CD4-positive, alpha-beta T cell (primary cell): ENCODE data around the gene IL17F. TPM values are rescaled to one million over a fixed set of nuclear protein-coding genes. Genes with fewer than 3 reads are reported as not detected.

Source experiments
- ATAC-seq: fragments of 200-7000 bp; cut with Tn5 transposase; one replicate; pipeline ENCODE4 v1.10.0; 2022; ENCODE audit warnings: mild to moderate bottlenecking; ENCODE audit not compliant: poor library complexity
- CTCF ChIA-PET: fragments of 350-600 bp; sonication (Branson Sonifier 250); formaldehyde crosslinking; loops from one replicate; lab custom pipeline; 2021; ENCODE audit warnings: antibody characterized with exemption, inconsistent platforms; lab: Charles Lee
- POLR2A ChIA-PET: fragments of 350-600 bp; sonication (Branson Sonifier 250); formaldehyde crosslinking; loops from one replicate; lab custom pipeline; 2021; ENCODE audit warnings: antibody characterized with exemption, inconsistent platforms; lab: Charles Lee
- DNase-seq, 14 experiments: peaks; one replicate each; pipeline ENCODE4 v3.0.0-alpha.2; 2013 to 2020; ENCODE audit warnings: mixed read lengths in 2 of 14
- H3K27ac ChIP-seq, 2 donors: one replicate each; pipeline versions ENCODE4 v1.5.1 to v1.7.0; 2013; ENCODE audit warnings: low read length in 2 of 2, low read depth in 1 of 2, mild to moderate bottlenecking in 1 of 2
- H3K27me3 ChIP-seq, 2 experiments: 1 replicate in 1 of 2; 2 replicates in 1 of 2; pipeline versions ENCODE4 v1.6.1 to v1.7.0; 2013; ENCODE audit warnings: low read length in 2 of 2, control low read depth in 1 of 2, mild to moderate bottlenecking in 1 of 2, moderate library complexity in 1 of 2; ENCODE audit not compliant: insufficient read depth in 2 of 2, control insufficient read depth in 1 of 2
- H3K36me3 ChIP-seq: one replicate; pipeline ENCODE4 v1.6.1; 2013; ENCODE audit warnings: low read length, control low read depth; ENCODE audit not compliant: insufficient read depth
- H3K4me1 ChIP-seq: one replicate; pipeline ENCODE4 v1.6.1; 2013; ENCODE audit warnings: low read length, control low read depth; ENCODE audit not compliant: insufficient read depth
- H3K4me3 ChIP-seq: one replicate; pipeline ENCODE4 v1.5.1; 2013; ENCODE audit warnings: mild to moderate bottlenecking, low read length, moderate library complexity
- H3K9me3 ChIP-seq, 2 experiments: 1 replicate in 1 of 2; 2 replicates in 1 of 2; pipeline versions ENCODE4 v1.6.1 to v1.7.0; 2013; ENCODE audit warnings: low read length in 2 of 2, mild to moderate bottlenecking in 2 of 2, control low read depth in 1 of 2, moderate library complexity in 1 of 2; ENCODE audit not compliant: control insufficient read depth in 1 of 2, insufficient read depth in 1 of 2
- H3K27ac Mint-ChIP-seq: one replicate; pipeline ENCODE4 v1.8.0; 2020; ENCODE audit warnings: mixed read lengths
- H3K27me3 Mint-ChIP-seq: one replicate; pipeline ENCODE4 v1.8.0; 2021; ENCODE audit warnings: mixed read lengths
- H3K36me3 Mint-ChIP-seq: one replicate; pipeline ENCODE4 v1.8.0; 2021; ENCODE audit warnings: low read depth, mixed read lengths
- H3K4me1 Mint-ChIP-seq: one replicate; pipeline ENCODE4 v1.8.0; 2021; ENCODE audit warnings: low read depth, mixed read lengths
- H3K4me3 Mint-ChIP-seq: one replicate; pipeline ENCODE4 v1.8.0; 2020; ENCODE audit warnings: mild to moderate bottlenecking, mixed read lengths
- H3K9me3 Mint-ChIP-seq: one replicate; pipeline ENCODE4 v1.8.0; 2020; ENCODE audit warnings: mixed read lengths
- CTCF ChIP-seq: fragments of 200-600 bp; IDR thresholded peaks from one replicate; pipeline ENCODE4 v1.8.0; 2022; ENCODE audit warnings: antibody characterized with exemption, mild to moderate bottlenecking
- intact Hi-C, 2 experiments: fragments of 100-400 bp; cut with DNase I in 1 of 2; cut with micrococcal nuclease in 1 of 2; formaldehyde crosslinking; loops; one replicate each; pipeline versions ENCODE4 v1.15.1 to v1.9.0; 2023 to 2025; cut with DNase I, micrococcal nuclease
- total RNA-seq, 174 experiments: library from RNA in 2 of 174; stranded (reverse) in 2 of 174; gene quantifications; one replicate each; pipeline ENCODE4 v1.2.3 and lab custom pipeline; 2021 to 2026

IL17F gene
- total RNA-seq, 2 experiments from 2014 or later = not detected

GRCh38 chr6:52276130-52276529, 31.8 kb upstream of the IL17F start:
- Histone ChIP-seq H3K4me3 (no peak overlapping the region), H3K27ac (no peak overlapping the region), H3K27me3 (no peaks in the 10 kb centered on the region), H3K4me1 (peaks cover 4% of the 10 kb centered on the region), H3K9me3 (no peaks in the 10 kb centered on the region), H3K36me3 (peaks cover 94% of the 10 kb centered on the region)
- Mint-ChIP-seq H3K9me3 (no peaks in the 10 kb centered on the region), H3K36me3 (peaks cover 92% of the 10 kb centered on the region), H3K27ac (peak overlapping the region; percentile 76), H3K4me1 (peaks cover 37% of the 10 kb centered on the region), H3K4me3 (no peak overlapping the region), H3K27me3 (no peaks in the 10 kb centered on the region)
- ATAC-seq (no peak), DNase-seq (no peak)
- intact Hi-C loops = loop anchor here in 1 of 2 experiments (5.0 kb wide), 1 partner anchor 1516 kb away; no protein-coding TSS in a partner anchor
- CTCF ChIA-PET = interaction anchor here (0.6 kb wide), 1 partner anchor 255 kb away, joined by 4 read pairs; no protein-coding TSS in a partner anchor
- POLR2A ChIA-PET = interaction anchor here (0.6 to 3.1 kb wide), 6 partner anchors 9 to 122 kb away, joined by 3 to 19 read pairs (median 4); partner anchors contain the start of genes MCM3 and PAQR8
- no peak for TF ChIP-seq CTCF

GRCh38 chr6:52271852-52272460, 27.7 kb upstream of the IL17F start:
- no peak for ATAC-seq
- no peak for TF ChIP-seq CTCF
- H3K4me1 ChIP-seq = peaks cover 4% of the 10 kb centered on the region
- no peak overlapping the region for H3K27ac ChIP-seq
- H3K9me3 ChIP-seq = no peaks in the 10 kb centered on the region
- ChIA-PET POLR2A (interaction anchor here (0.8 kb wide), 1 partner anchor 35 kb away, joined by 3 read pairs; no protein-coding TSS in a partner anchor), CTCF (no interaction called here)
- Mint-ChIP-seq H3K9me3 (no peaks in the 10 kb centered on the region), H3K4me3 (no peak overlapping the region), H3K27ac (no peak overlapping the region), H3K4me1 (peaks cover 21% of the 10 kb centered on the region), H3K27me3 (no peaks in the 10 kb centered on the region), H3K36me3 (peaks cover 95% of the 10 kb centered on the region)
- H3K27me3 ChIP-seq = no peaks in the 10 kb centered on the region
- intact Hi-C loops = no loop called here
- no peak overlapping the region for H3K4me3 ChIP-seq
- H3K36me3 ChIP-seq = peaks cover 94% of the 10 kb centered on the region
- no peak for DNase-seq

GRCh38 chr6:52263709-52264540, 19.6 kb upstream of the IL17F start:
- H3K4me3 ChIP-seq = no peak overlapping the region
- Mint-ChIP-seq H3K27ac (peak overlapping the region; percentile 42), H3K36me3 (peaks cover 74% of the 10 kb centered on the region), H3K27me3 (no peaks in the 10 kb centered on the region), H3K4me3 (no peak overlapping the region), H3K4me1 (peaks cover 15% of the 10 kb centered on the region), H3K9me3 (no peaks in the 10 kb centered on the region)
- peak; percentile 98 for TF ChIP-seq CTCF
- ChIA-PET POLR2A (interaction anchor here (1.2 kb wide), 1 partner anchor 12 kb away, joined by 4 read pairs; no protein-coding TSS in a partner anchor), CTCF (interaction anchor here (0.5 to 1.5 kb wide), 7 partner anchors 16 to 742 kb away, joined by 3 to 4 read pairs (median 3); no protein-coding TSS in a partner anchor)
- no peaks in the 10 kb centered on the region for H3K27me3 ChIP-seq
- H3K36me3 ChIP-seq = peaks cover 67% of the 10 kb centered on the region
- H3K27ac ChIP-seq = no peak overlapping the region
- intact Hi-C loops = loop anchor here (1.0 to 5.0 kb wide), 6 partner anchors 99 to 407 kb away; no protein-coding TSS in a partner anchor
- H3K9me3 ChIP-seq = no peaks in the 10 kb centered on the region
- H3K4me1 ChIP-seq = no peaks in the 10 kb centered on the region
- peak; percentile 45 to 81 (median 60) for DNase-seq
- ATAC-seq = peak; percentile 89
